Stimulated activated CD8-positive, alpha-beta memory T cell treated with anti-CD3 and anti-CD28 coated beads, Interleukin-15, amount 100 ng/mL, for 1 hour (primary cell): Measurements from ENCODE around the gene CCDC69.
A peak's percentile ranks its signal among the peaks of the same experiment; 100 is the strongest.
"Not testable (repeated sequence)": the region's sequence is repeated elsewhere in the genome, so short reads cannot be mapped to it uniquely, and the experiment has no call there.

Source experiments
- DNase-seq: peaks from one replicate; pipeline ENCODE4 v3.0.0-alpha.2; 2020; ENCODE audit warnings: low read depth

The CCDC69 gene

GRCh38 chr5:151222054-151222789 lies 1.7 kb downstream of the CCDC69 start:
- DNase-seq: no peak

- no peak for DNase-seq
These were observed 2.3 kb downstream of the CCDC69 start for GRCh38 chr5:151221574-151221973.

GRCh38 chr5:151219789-151220188 lies 4.1 kb downstream of the CCDC69 start:
- DNase-seq: no peak

- no peak for DNase-seq
These were observed 4.8 kb downstream of the CCDC69 start for GRCh38 chr5:151219138-151219537.

GRCh38 chr5:151218177-151218576 lies 5.7 kb downstream of the CCDC69 start:
- DNase-seq: no peak

GRCh38 chr5:151216781-151217180 lies 7.1 kb downstream of the CCDC69 start:
- no peak for DNase-seq

- DNase-seq: no peak
These were observed 8.4 kb downstream of the CCDC69 start for GRCh38 chr5:151215546-151215880.

GRCh38 chr5:151214614-151215545 lies 9.0 kb downstream of the CCDC69 start:
- DNase-seq: no peak

- DNase-seq: peak; percentile 63
These were observed 9.9 kb downstream of the CCDC69 start for GRCh38 chr5:151213803-151214613.

GRCh38 chr5:151212406-151212798 lies 11.5 kb downstream of the CCDC69 start:
- no peak for DNase-seq

- DNase-seq: no peak
These were observed 15.4 kb downstream of the CCDC69 start for GRCh38 chr5:151208481-151208914.

GRCh38 chr5:151205411-151205810 lies 18.5 kb downstream of the CCDC69 start:
- no peak for DNase-seq

- no peak for DNase-seq
These were observed 19.8 kb downstream of the CCDC69 start for GRCh38 chr5:151204051-151204450.

GRCh38 chr5:151202381-151203139 lies 21.3 kb downstream of the CCDC69 start:
- DNase-seq: no peak

GRCh38 chr5:151200913-151201595 lies 22.8 kb downstream of the CCDC69 start:
- DNase-seq: no peak

GRCh38 chr5:151199581-151200185 lies 24.2 kb downstream of the CCDC69 start:
- no peak for DNase-seq

GRCh38 chr5:151198861-151199260 lies 25.0 kb downstream of the CCDC69 start:
- no peak for DNase-seq

GRCh38 chr5:151197291-151197600 lies 26.6 kb downstream of the CCDC69 start:
- not testable (repeated sequence) for DNase-seq

- DNase-seq: no peak
These were observed 27.2 kb downstream of the CCDC69 start for GRCh38 chr5:151196556-151197290.

GRCh38 chr5:151195622-151196021 lies 28.3 kb downstream of the CCDC69 start:
- no peak for DNase-seq
